Neural cell (in vitro differentiated cells): Measurements from ENCODE around the gene CLIC1. TPM values are rescaled to one million over a fixed set of nuclear protein-coding genes. Genes with fewer than 3 reads are reported as not detected.

Experiments
- H2AFZ ChIP-seq: fragments of 200-600, 300-800 bp; sonication (generic), shearing (Covaris generic); 2 replicates; pipeline ENCODE4 v1.6.0; 2014; ENCODE audit warnings: low read depth, mild to moderate bottlenecking, antibody characterized with exemption, low read length, moderate library complexity
- H3F3A ChIP-seq: fragments of 200-600 bp; shearing (Covaris generic); 2 replicates; pipeline ENCODE4 v1.6.1; 2016; ENCODE audit warnings: mild to moderate bottlenecking, moderate library complexity, mixed read lengths, antibody characterized with exemption, low read length; ENCODE audit not compliant: insufficient read depth, poor library complexity, severe bottlenecking
- H3K27ac ChIP-seq: fragments of 200-600, 300-800 bp; sonication (generic), shearing (Covaris generic); 2 replicates; pipeline ENCODE4 v1.5.1; 2014; ENCODE audit warnings: mild to moderate bottlenecking, low read length, moderate library complexity
- H3K27me3 ChIP-seq: fragments of 300-800, 200-600 bp; sonication (generic), shearing (Covaris generic); 2 replicates; pipeline ENCODE4 v1.6.0; 2014; ENCODE audit warnings: mild to moderate bottlenecking, low read depth, low read length, moderate library complexity; ENCODE audit not compliant: insufficient read depth
- H3K36me3 ChIP-seq: fragments of 300-800, 200-600 bp; sonication (generic), shearing (Covaris generic); 2 replicates; pipeline ENCODE4 v1.5.1; 2014; ENCODE audit warnings: mild to moderate bottlenecking, antibody characterized with exemption, low read length, moderate library complexity; ENCODE audit not compliant: insufficient read depth
- H3K4me2 ChIP-seq: fragments of 300-800, 200-600 bp; sonication (generic), shearing (Covaris generic); 2 replicates; pipeline ENCODE4 v1.6.0; 2014; ENCODE audit warnings: mild to moderate bottlenecking, low read length
- H3K4me3 ChIP-seq: fragments of 300-800, 200-600 bp; sonication (generic), shearing (Covaris generic); 2 replicates; pipeline ENCODE4 v1.5.1; 2014; ENCODE audit warnings: mild to moderate bottlenecking, low read length, moderate library complexity
- H3K79me2 ChIP-seq: fragments of 200-600 bp; shearing (Covaris generic); replicated peaks from 2 replicates; pipeline ENCODE4 v1.6.0; 2014; ENCODE audit warnings: mild to moderate bottlenecking, low read length, moderate library complexity; ENCODE audit not compliant: insufficient read depth
- H3K9ac ChIP-seq: fragments of 300-800, 200-600 bp; sonication (generic), shearing (Covaris generic); 2 replicates; pipeline ENCODE4 v1.6.1; 2016; ENCODE audit warnings: mild to moderate bottlenecking, low read length, mixed read lengths
- H3K9me2 ChIP-seq: fragments of 200-600 bp; shearing (Covaris generic); 2 replicates; pipeline ENCODE4 v1.6.1; 2016; ENCODE audit warnings: mild to moderate bottlenecking, low read length, mixed read lengths; ENCODE audit not compliant: insufficient read depth
- H3K9me3 ChIP-seq: fragments of 200-600, 300-800 bp; sonication (generic), shearing (Covaris generic); 2 replicates; pipeline ENCODE4 v1.6.1; 2016; ENCODE audit warnings: mild to moderate bottlenecking, mixed run types, low read length, moderate library complexity, mixed read lengths
- H4K20me1 ChIP-seq: fragments of 200-600 bp; shearing (Covaris generic); 2 replicates; pipeline ENCODE4 v1.6.1; 2016; ENCODE audit warnings: mild to moderate bottlenecking, mixed run types; ENCODE audit not compliant: insufficient read depth
- EP300 ChIP-seq: fragments of 450-650 bp; conservative IDR thresholded peaks from 2 replicates; pipeline ENCODE4 v1.6.1; 2014; ENCODE audit warnings: antibody characterized with exemption, mild to moderate bottlenecking, moderate library complexity; ENCODE audit not compliant: poor library complexity, severe bottlenecking
- EZH2 ChIP-seq: fragments of 200-600, 300-800 bp; shearing (Covaris generic), sonication (generic); IDR thresholded peaks from 2 replicates; pipeline ENCODE4 v1.6.1; 2014; ENCODE audit warnings: antibody characterized with exemption, low read length, borderline replicate concordance, mild to moderate bottlenecking; ENCODE audit not compliant: insufficient read depth, poor library complexity, severe bottlenecking
- MXI1 ChIP-seq: fragments of 450-650 bp; conservative IDR thresholded peaks from 2 replicates; pipeline ENCODE4 v1.6.1; 2014; ENCODE audit warnings: antibody characterized with exemption, mild to moderate bottlenecking; ENCODE audit not compliant: poor library complexity, severe bottlenecking
- POLR2AphosphoS5 ChIP-seq: IDR thresholded peaks from 2 replicates; pipeline ENCODE4 v1.6.1; 2012
- RAD21 ChIP-seq: fragments of 450-650 bp; conservative IDR thresholded peaks from 2 replicates; pipeline ENCODE4 v1.6.1; 2014; ENCODE audit warnings: antibody characterized with exemption, mild to moderate bottlenecking, moderate library complexity
- SMC3 ChIP-seq: fragments of 450-650 bp; conservative IDR thresholded peaks from 2 replicates; pipeline ENCODE4 v1.6.1; 2014; ENCODE audit warnings: antibody characterized with exemption, mild to moderate bottlenecking, moderate library complexity; ENCODE audit not compliant: poor library complexity
- TAF1 ChIP-seq: IDR thresholded peaks from 2 replicates; pipeline ENCODE4 v1.6.1; 2012; ENCODE audit warnings: low read depth
- polyA plus RNA-seq: library from polyadenylated mRNA; depleted of rRNA; stranded (reverse); fragments of >200 nt; gene quantifications from 2 replicates; pipeline ENCODE4 v1.2.3, GENCODE V29; 2014
- TF ChIP-seq, protein P1 (sequence below): fragments of 450-650 bp; IDR thresholded peaks from 2 replicates; pipeline ENCODE4 v1.5.1; 2014; ENCODE audit warnings: antibody characterized with exemption, mild to moderate bottlenecking, moderate library complexity; ENCODE audit not compliant: poor library complexity, severe bottlenecking
- TF ChIP-seq, protein P2 (sequence below): IDR thresholded peaks from 2 replicates; pipeline ENCODE4 v1.6.1; 2012; ENCODE audit warnings: borderline replicate concordance

Gene CLIC1
- polyA plus RNA-seq, 1 donor from 2014 or later, result 5.5 TPM

DNA sequence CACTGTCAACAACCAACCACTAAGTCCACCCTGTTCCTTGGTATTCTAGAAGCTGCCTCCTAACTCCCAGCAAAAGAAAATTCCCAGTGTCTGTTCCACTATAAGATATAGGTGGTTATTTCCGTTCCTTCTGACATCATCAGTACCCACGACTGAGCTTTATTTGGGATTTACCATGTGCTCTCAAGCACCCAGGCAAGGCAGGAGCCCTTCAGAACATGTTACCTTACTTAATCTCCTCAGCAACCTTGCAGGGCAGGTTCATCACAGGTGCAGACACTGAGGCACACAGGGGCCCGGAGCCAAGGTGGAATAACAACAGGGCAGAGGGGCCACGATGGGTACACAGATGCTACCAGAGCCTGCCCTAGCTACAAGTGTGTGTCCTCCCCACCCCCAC is 44.0 kb downstream of the CLIC1 start:
- Histone ChIP-seq H3K9me2 (no peaks in the 10 kb centered on the region), H3K4me3 (no peak overlapping the region), H4K20me1 (no peaks in the 10 kb centered on the region), H3K27ac (no peak overlapping the region), H3K9ac (no peak overlapping the region), H3K36me3 (no peaks in the 10 kb centered on the region), H3K27me3 (no peaks in the 10 kb centered on the region), H3K4me2 (no peak overlapping the region), H2AFZ (no peak overlapping the region), H3K9me3 (no peaks in the 10 kb centered on the region), H3K79me2 (no peaks in the 10 kb centered on the region), H3F3A (no peaks in the 10 kb centered on the region)
- no peak for TF ChIP-seq POLR2AphosphoS5
- TF ChIP-seq, protein P1, sequence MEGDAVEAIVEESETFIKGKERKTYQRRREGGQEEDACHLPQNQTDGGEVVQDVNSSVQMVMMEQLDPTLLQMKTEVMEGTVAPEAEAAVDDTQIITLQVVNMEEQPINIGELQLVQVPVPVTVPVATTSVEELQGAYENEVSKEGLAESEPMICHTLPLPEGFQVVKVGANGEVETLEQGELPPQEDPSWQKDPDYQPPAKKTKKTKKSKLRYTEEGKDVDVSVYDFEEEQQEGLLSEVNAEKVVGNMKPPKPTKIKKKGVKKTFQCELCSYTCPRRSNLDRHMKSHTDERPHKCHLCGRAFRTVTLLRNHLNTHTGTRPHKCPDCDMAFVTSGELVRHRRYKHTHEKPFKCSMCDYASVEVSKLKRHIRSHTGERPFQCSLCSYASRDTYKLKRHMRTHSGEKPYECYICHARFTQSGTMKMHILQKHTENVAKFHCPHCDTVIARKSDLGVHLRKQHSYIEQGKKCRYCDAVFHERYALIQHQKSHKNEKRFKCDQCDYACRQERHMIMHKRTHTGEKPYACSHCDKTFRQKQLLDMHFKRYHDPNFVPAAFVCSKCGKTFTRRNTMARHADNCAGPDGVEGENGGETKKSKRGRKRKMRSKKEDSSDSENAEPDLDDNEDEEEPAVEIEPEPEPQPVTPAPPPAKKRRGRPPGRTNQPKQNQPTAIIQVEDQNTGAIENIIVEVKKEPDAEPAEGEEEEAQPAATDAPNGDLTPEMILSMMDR, result no peak
- TF ChIP-seq TAF1, result no peak
- TF ChIP-seq, protein P2, sequence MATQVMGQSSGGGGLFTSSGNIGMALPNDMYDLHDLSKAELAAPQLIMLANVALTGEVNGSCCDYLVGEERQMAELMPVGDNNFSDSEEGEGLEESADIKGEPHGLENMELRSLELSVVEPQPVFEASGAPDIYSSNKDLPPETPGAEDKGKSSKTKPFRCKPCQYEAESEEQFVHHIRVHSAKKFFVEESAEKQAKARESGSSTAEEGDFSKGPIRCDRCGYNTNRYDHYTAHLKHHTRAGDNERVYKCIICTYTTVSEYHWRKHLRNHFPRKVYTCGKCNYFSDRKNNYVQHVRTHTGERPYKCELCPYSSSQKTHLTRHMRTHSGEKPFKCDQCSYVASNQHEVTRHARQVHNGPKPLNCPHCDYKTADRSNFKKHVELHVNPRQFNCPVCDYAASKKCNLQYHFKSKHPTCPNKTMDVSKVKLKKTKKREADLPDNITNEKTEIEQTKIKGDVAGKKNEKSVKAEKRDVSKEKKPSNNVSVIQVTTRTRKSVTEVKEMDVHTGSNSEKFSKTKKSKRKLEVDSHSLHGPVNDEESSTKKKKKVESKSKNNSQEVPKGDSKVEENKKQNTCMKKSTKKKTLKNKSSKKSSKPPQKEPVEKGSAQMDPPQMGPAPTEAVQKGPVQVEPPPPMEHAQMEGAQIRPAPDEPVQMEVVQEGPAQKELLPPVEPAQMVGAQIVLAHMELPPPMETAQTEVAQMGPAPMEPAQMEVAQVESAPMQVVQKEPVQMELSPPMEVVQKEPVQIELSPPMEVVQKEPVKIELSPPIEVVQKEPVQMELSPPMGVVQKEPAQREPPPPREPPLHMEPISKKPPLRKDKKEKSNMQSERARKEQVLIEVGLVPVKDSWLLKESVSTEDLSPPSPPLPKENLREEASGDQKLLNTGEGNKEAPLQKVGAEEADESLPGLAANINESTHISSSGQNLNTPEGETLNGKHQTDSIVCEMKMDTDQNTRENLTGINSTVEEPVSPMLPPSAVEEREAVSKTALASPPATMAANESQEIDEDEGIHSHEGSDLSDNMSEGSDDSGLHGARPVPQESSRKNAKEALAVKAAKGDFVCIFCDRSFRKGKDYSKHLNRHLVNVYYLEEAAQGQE, result no peak
- TF ChIP-seq EZH2, result no peak
- TF ChIP-seq SMC3, result no peak
- no peak for TF ChIP-seq RAD21
- TF ChIP-seq MXI1, result no peak
- no peak for TF ChIP-seq EP300

DNA sequence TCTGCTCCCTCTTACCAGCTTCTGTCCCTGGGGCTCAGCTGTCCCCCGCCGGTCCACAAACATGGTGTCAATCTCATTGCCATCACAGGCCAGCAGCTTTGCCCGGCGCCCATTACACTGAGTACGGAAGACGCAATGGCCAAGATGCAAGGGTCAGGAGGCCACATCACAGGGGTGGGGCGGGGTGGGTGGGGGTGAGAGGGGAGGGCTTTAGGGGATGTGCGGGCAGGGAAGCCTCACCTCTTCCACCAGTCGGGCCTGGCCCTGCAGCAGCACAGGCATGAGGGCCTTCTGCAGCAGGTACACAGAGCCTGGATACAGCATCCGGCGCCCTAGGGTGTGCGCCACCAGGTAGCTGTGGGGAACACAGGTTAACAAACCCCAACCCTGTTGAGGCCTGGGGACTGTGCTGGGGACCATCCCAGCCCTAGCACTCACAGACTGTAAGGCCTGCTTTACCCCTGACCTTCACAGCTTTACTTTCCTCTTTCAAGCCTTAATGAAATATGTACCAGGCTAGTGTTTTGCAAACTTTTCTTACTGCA is 44.7 kb downstream of the CLIC1 start:
- Histone ChIP-seq H3K4me2 (no peak overlapping the region), H3K79me2 (no peaks in the 10 kb centered on the region), H3F3A (no peaks in the 10 kb centered on the region), H3K27ac (no peak overlapping the region), H3K9me3 (no peaks in the 10 kb centered on the region), H2AFZ (no peak overlapping the region), H3K36me3 (no peaks in the 10 kb centered on the region), H4K20me1 (no peaks in the 10 kb centered on the region), H3K27me3 (no peaks in the 10 kb centered on the region), H3K4me3 (no peak overlapping the region), H3K9ac (no peak overlapping the region), H3K9me2 (no peaks in the 10 kb centered on the region)
- TF ChIP-seq RAD21, result no peak
- no peak for TF ChIP-seq TAF1
- TF ChIP-seq POLR2AphosphoS5, result no peak
- no peak for TF ChIP-seq MXI1
